Measurements from ENCODE around the gene SND1.

DNA sequence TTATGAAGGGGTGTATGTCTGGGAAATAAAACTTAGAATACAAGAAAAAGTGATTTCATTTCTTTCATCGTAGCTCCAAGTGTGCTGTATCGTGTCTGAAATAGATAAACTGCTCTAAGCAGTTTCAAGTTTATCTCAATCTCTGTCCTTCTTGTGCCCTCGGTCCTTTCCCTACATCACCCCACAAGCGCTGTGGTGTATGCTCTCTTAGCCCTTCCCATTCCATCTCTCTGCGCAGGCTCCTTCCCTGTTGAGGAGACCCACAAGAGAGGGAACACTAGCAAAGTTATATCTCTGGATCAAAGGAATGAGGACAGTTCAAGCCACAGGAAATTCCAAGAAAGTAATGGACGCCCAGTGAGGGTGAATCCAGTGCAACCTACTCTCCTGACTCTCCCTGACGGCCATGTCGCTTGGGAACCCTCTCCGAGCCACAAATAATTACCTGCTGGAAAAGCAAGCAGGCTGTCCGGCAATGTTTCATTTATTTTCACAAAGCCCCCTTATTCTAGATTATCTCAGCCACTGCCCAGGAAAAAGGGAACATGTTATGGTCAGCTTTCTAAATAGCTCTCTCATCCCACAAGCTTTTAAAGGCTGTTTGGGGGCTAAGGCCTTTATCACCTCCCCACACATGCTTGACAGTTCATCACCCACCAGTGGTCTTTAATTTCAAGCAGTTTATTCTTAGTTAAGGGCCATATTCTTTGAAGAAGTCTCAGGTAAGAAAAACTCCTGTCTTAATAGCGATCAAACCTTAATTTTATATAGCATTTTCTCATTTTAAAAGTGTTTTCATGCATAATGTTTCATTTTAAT, 344.5 kb downstream of the SND1 start:
- no peak for TF ChIP-seq CTCF (IDR thresholded peaks at IDR 0.05; ENCODE audit: low read depth, low read length, missing input control)
- no peak for TF ChIP-seq SP1 (IDR thresholded peaks at IDR 0.05)
- TF ChIP-seq, protein P1, sequence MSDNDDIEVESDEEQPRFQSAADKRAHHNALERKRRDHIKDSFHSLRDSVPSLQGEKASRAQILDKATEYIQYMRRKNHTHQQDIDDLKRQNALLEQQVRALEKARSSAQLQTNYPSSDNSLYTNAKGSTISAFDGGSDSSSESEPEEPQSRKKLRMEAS (IDR thresholded peaks at IDR 0.05) = no peak
- no peak for TF ChIP-seq HNF4A (conservative IDR thresholded peaks at IDR 0.05)
- TF ChIP-seq, protein P2, sequence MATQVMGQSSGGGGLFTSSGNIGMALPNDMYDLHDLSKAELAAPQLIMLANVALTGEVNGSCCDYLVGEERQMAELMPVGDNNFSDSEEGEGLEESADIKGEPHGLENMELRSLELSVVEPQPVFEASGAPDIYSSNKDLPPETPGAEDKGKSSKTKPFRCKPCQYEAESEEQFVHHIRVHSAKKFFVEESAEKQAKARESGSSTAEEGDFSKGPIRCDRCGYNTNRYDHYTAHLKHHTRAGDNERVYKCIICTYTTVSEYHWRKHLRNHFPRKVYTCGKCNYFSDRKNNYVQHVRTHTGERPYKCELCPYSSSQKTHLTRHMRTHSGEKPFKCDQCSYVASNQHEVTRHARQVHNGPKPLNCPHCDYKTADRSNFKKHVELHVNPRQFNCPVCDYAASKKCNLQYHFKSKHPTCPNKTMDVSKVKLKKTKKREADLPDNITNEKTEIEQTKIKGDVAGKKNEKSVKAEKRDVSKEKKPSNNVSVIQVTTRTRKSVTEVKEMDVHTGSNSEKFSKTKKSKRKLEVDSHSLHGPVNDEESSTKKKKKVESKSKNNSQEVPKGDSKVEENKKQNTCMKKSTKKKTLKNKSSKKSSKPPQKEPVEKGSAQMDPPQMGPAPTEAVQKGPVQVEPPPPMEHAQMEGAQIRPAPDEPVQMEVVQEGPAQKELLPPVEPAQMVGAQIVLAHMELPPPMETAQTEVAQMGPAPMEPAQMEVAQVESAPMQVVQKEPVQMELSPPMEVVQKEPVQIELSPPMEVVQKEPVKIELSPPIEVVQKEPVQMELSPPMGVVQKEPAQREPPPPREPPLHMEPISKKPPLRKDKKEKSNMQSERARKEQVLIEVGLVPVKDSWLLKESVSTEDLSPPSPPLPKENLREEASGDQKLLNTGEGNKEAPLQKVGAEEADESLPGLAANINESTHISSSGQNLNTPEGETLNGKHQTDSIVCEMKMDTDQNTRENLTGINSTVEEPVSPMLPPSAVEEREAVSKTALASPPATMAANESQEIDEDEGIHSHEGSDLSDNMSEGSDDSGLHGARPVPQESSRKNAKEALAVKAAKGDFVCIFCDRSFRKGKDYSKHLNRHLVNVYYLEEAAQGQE (IDR thresholded peaks at IDR 0.05) = no peak
- TF ChIP-seq TAF1 (conservative IDR thresholded peaks at IDR 0.05) = no peak
- TF ChIP-seq YY1 (IDR thresholded peaks at IDR 0.05) = no peak
- TF ChIP-seq JUND (IDR thresholded peaks at IDR 0.05) = no peak
- TF ChIP-seq RXRA (IDR thresholded peaks at IDR 0.05) = no peak
- no peak for TF ChIP-seq EGR1 (IDR thresholded peaks at IDR 0.05; ENCODE audit: low read depth in 2 of 2)

Data from liver (tissue), 3 donors.